Stimulated activated CD8-positive, alpha-beta memory T cell treated with anti-CD3 and anti-CD28 coated beads, Interleukin-4, amount 100 ng/mL, for 4 hours (primary cell): ENCODE data around the gene TGFBR3.

ENCODE experiments used
- DNase-seq, 2 donors: peaks; one replicate each; pipeline ENCODE4 v3.0.0-alpha.2; 2020; ENCODE audit warnings: low read depth in 2 of 2, low spot score in 1 of 2

TGFBR3 gene

GRCh38 chr1:91827459-91828321 lies 58.3 kb downstream of the TGFBR3 start:
- DNase-seq: no peak

DNA sequence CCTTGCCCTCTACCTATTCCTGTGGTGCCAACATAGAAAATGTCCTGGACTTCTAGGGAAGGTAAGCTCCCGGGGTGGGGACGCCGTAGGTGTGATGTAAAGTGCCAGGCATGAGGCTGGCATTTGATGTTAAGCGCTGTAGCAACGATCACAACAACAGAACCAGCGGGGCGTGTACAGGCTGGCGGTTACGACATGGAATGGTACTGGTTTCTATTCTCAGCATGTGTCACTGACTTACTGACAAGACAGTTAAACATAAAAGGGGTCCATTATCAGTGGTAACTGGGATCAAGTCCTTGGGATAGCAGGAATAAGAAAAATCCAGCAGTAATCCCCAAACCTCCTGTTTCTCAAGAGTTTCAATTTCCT lies 58.9 kb downstream of the TGFBR3 start:
- DNase-seq: no peak

- DNase-seq: no peak
Observed at GRCh38 chr1:91826649-91827048, 59.3 kb downstream of the TGFBR3 start.

GRCh38 chr1:91826248-91826647 lies 59.7 kb downstream of the TGFBR3 start:
- no peak for DNase-seq

DNA sequence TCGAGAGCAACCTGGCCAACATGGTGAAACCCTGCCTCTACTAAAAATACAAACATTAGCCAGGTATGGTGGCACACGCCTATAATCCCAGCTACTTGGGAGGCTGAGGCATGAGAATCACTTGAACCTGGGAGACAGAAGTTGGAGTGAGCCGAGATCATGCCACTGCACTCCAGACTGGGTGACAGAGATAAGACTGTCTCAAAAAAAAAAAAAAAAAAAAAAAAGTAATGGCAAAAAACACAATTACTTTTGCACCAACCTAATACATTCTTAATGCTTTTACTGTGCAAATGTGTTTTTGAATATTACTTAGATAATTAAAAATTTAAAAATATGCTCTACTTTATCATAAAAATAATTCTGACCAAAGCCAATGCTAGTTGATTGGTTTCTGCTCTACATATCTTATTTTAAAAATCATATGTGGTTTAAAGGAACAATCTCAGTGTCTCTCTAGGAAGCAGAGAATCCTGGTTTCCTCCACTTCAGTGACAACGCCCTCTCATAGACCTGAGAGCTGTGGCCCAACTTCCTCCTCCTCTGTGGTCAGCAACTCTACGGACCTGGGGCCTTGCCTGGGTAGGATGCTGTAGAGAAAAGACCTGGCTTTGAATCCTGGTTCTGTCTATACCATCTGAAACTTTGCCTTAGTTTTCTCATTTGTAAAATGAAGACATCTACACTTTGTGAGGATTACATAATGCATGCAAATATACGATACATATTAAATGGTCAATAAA lies 64.7 kb downstream of the TGFBR3 start:
- DNase-seq: no peak

DNA sequence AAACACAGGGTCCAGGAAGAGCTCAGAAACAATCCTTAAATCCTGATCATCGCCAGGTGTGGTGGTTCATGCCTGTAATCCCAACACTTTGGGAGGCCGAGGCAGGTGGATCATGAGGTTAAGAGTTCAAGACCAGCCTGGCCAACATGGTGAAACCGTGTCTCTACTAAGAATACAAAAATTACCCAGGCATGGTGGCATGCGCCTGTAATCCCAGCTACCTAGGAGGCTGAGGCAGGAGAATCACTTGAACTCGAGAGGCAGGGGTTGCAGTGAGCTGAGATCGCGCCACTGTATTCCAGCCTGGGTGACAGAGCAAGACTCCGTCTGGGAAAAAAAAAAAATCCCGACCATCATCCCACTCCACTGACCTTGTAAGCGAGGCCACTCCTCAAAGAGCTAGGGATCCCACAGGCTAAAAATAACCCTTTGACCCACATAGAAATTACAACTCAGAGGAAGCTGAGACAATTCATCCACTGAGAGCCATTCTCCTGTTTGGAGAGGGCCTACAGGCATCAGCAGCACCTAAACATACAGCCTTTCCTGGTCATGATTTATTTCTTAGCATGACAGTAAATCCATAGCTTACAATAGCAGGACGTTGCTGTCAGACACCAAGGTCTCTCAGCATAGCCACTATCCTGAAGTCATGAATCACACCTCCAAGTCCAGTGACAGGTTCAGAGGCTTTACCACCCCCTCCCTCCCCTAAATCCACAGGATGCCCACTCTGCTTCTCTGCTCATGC lies 66.7 kb downstream of the TGFBR3 start:
- DNase-seq: no peak

GRCh38 chr1:91818713-91818975 lies 67.3 kb downstream of the TGFBR3 start:
- DNase-seq: no peak

DNA sequence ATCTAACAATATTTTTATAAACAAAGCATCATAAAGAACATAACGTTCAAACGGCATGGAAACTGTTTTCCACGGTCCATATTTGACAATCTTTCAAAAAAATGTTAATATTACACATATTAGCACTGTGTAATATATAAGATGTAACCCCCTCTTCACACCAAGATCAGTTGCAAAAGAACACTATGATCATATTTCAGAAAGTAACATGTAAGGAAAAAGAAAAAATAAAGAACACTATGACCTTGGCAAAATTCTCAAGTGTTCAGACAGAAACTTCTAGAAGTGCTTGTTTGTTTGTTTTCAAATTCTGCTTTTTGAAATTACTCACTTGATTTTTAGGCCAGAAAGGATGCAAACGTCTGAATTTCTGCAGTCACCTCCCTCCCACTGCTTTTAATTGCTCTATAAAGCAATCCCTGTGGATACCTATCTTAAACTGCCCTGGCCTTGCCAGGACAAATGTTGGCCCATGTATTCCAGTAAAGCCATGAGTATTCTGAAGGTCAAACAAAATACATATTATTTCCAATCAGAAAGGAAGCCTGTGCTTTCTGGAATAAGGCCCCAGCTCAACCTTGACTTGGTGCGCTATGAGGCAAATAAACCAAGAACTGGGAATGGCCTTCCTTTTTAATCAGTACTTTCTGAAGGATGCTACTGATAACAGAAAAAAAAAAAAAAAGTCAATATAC lies 68.6 kb downstream of the TGFBR3 start:
- no peak for DNase-seq

DNA sequence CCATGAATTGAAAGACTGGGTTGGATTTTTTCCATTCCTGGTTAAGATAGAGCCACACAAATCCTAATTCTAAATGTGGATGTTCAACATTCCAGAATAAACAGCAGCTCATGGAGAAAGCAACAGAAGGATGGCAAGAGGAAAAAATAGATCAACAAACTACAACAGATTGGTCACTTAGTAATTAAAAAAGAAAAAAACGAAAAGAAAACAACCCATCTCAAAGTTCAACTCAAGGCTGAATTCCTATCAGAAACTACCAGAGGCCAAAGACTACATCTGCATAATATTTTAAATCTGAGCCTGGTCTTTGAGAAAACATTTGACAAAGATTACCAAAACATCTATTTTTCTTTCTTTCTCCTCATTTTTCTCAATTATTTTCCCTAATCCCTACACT lies 69.9 kb downstream of the TGFBR3 start:
- DNase-seq: no peak

GRCh38 chr1:91814448-91814847 lies 71.5 kb downstream of the TGFBR3 start:
- no peak for DNase-seq

DNA sequence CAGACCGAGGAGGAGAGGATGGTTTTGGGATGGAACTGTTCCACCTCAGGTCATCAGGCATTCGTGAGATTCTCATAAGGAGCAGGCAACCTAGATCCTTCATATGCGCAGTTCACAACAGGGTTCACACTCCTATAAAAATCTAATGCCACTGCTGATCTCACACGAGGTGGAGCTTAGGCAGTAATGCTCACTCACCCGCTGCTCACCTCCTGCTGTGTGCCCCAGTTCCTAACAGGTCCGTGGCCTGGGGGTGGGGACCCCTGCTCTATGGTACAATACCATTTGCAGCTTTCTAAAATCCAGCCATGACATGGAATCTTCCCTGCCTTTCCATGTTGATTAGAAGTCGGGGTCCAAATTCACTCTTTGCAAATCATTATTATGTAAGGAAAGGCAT lies 72.1 kb downstream of the TGFBR3 start:
- DNase-seq: no peak

DNA sequence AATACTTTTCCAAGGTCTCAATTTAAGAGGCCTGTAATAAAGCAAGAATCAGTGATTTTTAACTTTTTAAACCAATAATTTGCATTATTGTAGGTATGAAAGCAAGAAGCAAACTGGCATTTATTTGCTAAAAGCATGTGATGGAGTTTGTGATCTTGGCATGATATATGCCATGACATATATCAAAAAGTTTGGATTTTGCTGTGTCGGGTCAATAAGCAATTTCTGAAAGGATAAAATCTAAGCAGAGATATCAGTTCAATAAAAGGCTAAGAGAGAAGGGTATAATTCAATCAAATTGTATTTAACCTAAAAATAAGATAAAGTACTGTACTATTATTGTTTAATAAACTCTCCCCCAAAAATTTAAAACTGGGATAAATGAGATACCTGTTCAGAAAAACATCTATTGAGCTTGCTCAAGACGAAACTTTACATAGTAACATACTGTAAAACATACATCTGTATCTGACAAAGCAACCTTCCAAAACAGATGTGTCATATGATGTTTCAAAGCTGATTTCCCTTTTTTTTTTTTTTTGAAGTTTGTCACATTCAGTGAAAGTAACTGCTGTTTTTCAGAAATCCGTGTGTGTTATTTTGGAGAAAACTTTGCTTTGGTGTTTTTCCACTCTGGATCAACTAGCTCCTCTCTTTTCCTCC lies 74.5 kb downstream of the TGFBR3 start:
- DNase-seq: no peak

DNA sequence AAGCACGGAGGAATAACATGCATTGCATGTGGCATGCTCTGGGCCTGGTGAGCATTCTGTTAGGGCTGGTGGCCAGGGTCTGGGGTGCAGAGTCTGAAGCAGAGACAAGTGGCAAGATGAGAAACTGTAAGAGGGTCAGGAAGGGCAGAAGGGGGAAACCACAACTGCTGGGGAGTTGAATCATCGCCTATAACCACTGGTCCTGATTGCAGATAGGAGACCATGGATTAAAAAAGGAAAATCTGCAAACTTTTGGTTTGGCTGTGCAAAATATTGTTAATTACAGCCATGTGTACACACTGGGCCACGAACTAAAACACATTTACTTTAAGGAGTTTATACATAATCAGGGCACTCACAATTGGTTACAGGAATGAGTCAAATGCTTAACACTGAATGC lies 76.6 kb downstream of the TGFBR3 start:
- no peak for DNase-seq

DNA sequence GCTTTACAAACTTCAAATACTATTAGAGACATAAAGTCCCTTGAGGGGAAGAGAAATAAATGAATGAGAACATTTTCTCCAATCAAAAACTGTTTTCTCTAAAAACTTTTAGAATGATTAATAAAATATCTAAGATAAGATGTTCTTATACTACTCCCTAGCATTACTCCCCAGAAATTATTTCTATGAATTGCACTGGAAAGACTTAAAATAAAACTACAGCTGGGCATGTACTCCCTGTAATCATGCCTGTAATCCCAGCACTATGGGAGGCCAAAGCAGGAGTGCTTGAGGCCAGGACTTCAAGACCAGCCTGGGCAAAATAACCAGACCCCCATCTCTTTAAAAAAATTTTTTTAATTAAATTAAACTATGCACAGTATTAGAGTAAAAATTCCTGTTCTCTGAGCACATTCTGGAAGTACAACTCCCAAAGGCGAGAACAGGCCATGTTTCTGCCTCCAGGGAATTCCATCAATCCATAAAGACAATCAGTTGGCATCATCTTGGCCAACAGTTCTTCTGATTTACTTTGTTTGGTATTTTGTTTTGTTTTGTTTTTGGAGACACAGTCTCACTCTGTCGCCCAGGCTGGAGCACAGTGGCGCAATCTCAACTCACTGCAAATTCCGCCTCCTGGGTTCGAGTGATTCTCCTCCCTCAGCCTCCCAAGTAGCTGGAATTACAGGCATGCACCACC lies 77.9 kb downstream of the TGFBR3 start:
- no peak for DNase-seq

DNA sequence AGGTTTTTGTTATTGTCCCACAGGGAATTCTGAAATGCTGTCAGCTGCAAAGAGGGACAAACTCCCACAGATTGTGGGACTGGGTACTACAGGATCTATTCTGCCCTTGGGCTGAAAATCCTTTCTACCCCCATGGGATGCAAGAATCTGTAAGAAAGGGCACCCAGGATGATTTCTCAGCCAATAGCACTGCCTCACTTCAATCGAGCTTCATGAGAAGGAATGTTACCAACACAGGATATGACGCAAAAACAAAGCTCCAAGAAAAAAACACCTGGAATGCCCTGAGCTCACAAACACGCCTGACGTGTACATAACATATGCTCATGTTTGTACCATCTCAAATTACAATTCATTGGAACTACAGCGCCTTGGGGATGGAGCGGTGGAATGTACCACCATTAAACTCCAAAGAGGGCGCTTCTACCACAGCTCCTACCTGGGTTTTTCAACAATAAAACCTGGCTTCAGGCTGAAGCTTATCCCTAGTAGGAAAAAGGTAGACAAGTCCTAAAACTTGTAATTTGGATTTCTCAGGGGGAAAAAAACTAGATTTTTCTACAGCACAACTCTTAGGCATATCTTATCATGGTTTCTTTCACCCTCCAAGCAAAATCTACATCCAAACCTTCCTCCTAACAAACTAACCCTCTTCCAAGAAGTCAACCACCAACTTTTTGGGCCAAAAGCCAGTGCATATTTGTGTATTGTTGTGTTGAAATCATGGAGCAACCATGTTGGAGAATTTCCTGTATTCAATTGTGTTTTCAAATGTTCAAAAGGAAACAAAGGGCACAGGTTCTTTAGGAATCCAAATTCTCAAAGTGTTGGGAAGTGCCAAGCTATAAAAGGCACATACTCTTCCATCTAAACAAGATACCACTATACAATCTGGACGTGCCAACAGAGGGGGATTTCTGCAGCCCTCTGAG lies 78.9 kb downstream of the TGFBR3 start:
- DNase-seq: no peak

GRCh38 chr1:91806181-91806768 lies 79.7 kb downstream of the TGFBR3 start:
- DNase-seq: no peak

DNA sequence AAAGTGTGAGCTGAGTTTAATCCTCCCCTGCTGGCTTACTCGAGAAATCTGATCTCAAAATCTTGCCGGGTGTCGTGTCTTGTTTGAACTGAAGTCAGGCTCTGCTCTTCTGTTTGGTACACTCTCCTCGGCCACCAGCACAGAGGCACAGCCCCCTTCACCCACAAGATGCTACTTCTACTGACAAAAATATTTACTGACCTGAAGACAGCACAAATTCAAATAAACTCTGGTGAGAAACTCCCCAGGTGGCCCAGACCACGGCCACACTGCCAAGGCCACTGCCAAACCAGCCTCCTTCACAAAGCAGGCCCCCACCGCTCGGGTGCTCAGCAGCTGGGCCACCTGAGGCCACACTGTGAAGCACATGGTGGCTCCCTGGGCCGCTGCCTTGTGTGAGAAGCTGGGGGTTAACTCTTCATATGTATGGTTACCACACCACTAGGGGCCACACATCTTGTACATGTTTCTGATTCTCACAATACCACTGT lies 80.6 kb downstream of the TGFBR3 start:
- DNase-seq: no peak

- peak; percentile 28 to 48 for DNase-seq
Observed at GRCh38 chr1:91804546-91805023, 81.4 kb downstream of the TGFBR3 start.
